ENCODE results near the gene MMP14.

Gene MMP14

GRCh38 chr14:22884738-22885523, 48.5 kb downstream of the MMP14 start:
- no peak for DNase-seq

GRCh38 chr14:22885975-22886374, 49.6 kb downstream of the MMP14 start:
- DNase-seq = no peak

- DNase-seq = peak; percentile 51
Measured at GRCh38 chr14:22886500-22887259, 50.3 kb downstream of the MMP14 start.

GRCh38 chr14:22887260-22887989, 51.0 kb downstream of the MMP14 start:
- no peak for DNase-seq

- peak; percentile 63 for DNase-seq
Measured at GRCh38 chr14:22887990-22888378, 51.6 kb downstream of the MMP14 start.

- DNase-seq = no peak
Measured at GRCh38 chr14:22888662-22889061, 52.3 kb downstream of the MMP14 start.

- DNase-seq = no peak
Measured at GRCh38 chr14:22890416-22890815, 54.0 kb downstream of the MMP14 start.

GRCh38 chr14:22892488-22892887, 56.1 kb downstream of the MMP14 start:
- no peak for DNase-seq

GRCh38 chr14:22893706-22894105, 57.3 kb downstream of the MMP14 start:
- DNase-seq = no peak

GRCh38 chr14:22895402-22895801, 59.0 kb downstream of the MMP14 start:
- no peak for DNase-seq

- DNase-seq = no peak
Measured at GRCh38 chr14:22896356-22896755, 60.0 kb downstream of the MMP14 start.

- DNase-seq = no peak
Measured at GRCh38 chr14:22896760-22897159, 60.4 kb downstream of the MMP14 start.

GRCh38 chr14:22897357-22897756, 61.0 kb downstream of the MMP14 start:
- DNase-seq = no peak
